ENCODE data around the gene HSPA2. TPM values are rescaled to one million over a fixed set of nuclear protein-coding genes. Genes with fewer than 3 reads are reported as not detected.

Gene HSPA2
- total and polyA plus RNA-seq, 2 experiments from 2014 or later, result 0.93 to 2.9 TPM

DNA sequence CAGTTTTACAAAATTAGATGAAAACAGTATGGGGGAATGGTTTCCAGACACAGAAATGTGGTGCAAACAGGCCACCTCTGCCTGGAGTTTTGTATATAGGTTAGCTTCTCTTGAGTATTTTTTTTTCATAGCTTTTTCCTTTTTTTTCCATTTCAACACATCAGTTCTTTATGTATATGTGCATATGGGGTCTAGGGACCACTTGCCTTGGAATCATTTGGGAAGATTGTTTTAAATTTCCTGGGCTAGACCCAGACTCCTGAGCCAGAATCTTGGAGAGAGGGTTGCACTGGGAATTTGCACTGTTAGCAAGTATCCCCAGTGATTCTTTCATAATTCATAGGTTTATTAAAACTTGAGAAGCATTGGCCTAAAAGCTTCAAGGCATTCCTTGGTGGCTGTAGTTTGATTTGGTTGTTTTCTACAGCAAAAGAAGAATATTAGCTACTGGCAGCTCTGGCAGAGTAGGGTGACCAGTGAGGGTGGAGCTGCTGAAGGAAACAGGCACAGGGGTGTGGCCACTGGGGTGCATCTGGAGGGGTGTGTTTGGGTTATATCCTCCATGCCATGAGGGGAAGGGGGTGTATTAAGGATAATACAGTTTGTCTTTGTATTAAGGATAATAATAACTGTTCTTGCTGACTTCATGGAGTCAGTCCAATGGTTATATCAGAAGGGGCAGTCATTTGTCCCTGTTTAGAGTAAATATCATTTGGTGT lies 32.0 kb downstream of the HSPA2 start:
- no peak overlapping the region for H3K4me2 ChIP-seq
- H3K27me3 ChIP-seq, result no peaks in the 10 kb centered on the region
- H3K9me2 ChIP-seq (replicated peaks; ENCODE audit: insufficient read depth), result no peaks in the 10 kb centered on the region
- H3K4me1 ChIP-seq (ENCODE audit: insufficient read depth), result peaks cover 14% of the 10 kb centered on the region
- no peak for TF ChIP-seq EZH2phosphoT487 (IDR thresholded peaks at IDR 0.05; ENCODE audit: low read depth, severe bottlenecking, unreplicated experiment)
- TF ChIP-seq, protein P1, sequence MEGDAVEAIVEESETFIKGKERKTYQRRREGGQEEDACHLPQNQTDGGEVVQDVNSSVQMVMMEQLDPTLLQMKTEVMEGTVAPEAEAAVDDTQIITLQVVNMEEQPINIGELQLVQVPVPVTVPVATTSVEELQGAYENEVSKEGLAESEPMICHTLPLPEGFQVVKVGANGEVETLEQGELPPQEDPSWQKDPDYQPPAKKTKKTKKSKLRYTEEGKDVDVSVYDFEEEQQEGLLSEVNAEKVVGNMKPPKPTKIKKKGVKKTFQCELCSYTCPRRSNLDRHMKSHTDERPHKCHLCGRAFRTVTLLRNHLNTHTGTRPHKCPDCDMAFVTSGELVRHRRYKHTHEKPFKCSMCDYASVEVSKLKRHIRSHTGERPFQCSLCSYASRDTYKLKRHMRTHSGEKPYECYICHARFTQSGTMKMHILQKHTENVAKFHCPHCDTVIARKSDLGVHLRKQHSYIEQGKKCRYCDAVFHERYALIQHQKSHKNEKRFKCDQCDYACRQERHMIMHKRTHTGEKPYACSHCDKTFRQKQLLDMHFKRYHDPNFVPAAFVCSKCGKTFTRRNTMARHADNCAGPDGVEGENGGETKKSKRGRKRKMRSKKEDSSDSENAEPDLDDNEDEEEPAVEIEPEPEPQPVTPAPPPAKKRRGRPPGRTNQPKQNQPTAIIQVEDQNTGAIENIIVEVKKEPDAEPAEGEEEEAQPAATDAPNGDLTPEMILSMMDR (IDR thresholded peaks at IDR 0.05; ENCODE audit: poor library complexity), result no peak
- TF ChIP-seq EZH2 (IDR thresholded peaks at IDR 0.05; ENCODE audit: borderline replicate concordance), result no peak
- no peak overlapping the region for H3K4me3 ChIP-seq
- no peaks in the 10 kb centered on the region for H3K36me3 ChIP-seq (replicated peaks; ENCODE audit: insufficient read depth, low read depth)
- no peak overlapping the region for H2AFZ ChIP-seq
- H3K27ac ChIP-seq, result no peak overlapping the region
- no peak for DNase-seq (ENCODE audit: low spot score)
- H3K9me3 ChIP-seq (ENCODE audit: low read depth), result no peaks in the 10 kb centered on the region
- no peaks in the 10 kb centered on the region for H3K79me2 ChIP-seq
- no peaks in the 10 kb centered on the region for H4K20me1 ChIP-seq (ENCODE audit: insufficient read depth, poor library complexity, severe bottlenecking)

DNA sequence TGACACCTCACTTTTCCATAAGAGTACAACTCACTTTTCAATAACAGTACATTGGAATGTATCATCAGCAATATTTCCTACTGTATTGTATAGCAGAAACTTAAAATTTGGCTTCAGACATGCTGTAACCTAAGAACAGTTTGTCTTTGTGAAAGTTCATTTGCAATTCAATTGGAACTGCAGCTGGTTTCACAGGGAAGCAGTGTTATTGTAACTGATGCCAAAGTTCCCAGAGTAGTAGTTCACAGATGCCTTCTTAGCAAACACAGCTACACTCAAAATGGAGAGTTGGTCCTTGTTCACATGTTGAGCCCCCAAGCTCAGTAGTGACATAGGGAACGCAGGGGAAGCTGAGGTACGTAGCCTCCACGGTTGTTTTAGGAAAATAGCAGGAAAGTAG lies 32.6 kb downstream of the HSPA2 start:
- no peaks in the 10 kb centered on the region for H3K9me3 ChIP-seq (ENCODE audit: low read depth)
- H2AFZ ChIP-seq, result no peak overlapping the region
- WGBS (ENCODE audit: low lambda C conversion rate, missing lambda C conversion rate), result 81% methylated on average over 3 of the region's 3 CpGs
- no peaks in the 10 kb centered on the region for H3K27me3 ChIP-seq
- H3K4me1 ChIP-seq (ENCODE audit: insufficient read depth), result peaks cover 14% of the 10 kb centered on the region
- H4K20me1 ChIP-seq (ENCODE audit: insufficient read depth, poor library complexity, severe bottlenecking), result no peaks in the 10 kb centered on the region
- H3K36me3 ChIP-seq (replicated peaks; ENCODE audit: insufficient read depth, low read depth), result no peaks in the 10 kb centered on the region
- TF ChIP-seq EZH2phosphoT487 (IDR thresholded peaks at IDR 0.05; ENCODE audit: low read depth, severe bottlenecking, unreplicated experiment) (no peak), EZH2 (IDR thresholded peaks at IDR 0.05; ENCODE audit: borderline replicate concordance) (no peak)
- TF ChIP-seq, protein P1 (IDR thresholded peaks at IDR 0.05; ENCODE audit: poor library complexity), result no peak
- no peaks in the 10 kb centered on the region for H3K79me2 ChIP-seq
- H3K9me2 ChIP-seq (replicated peaks; ENCODE audit: insufficient read depth), result no peaks in the 10 kb centered on the region
- H3K27ac ChIP-seq, result no peak overlapping the region
- no peak for DNase-seq (ENCODE audit: low spot score)
- H3K4me3 ChIP-seq, result no peak overlapping the region
- no peak overlapping the region for H3K4me2 ChIP-seq

DNA sequence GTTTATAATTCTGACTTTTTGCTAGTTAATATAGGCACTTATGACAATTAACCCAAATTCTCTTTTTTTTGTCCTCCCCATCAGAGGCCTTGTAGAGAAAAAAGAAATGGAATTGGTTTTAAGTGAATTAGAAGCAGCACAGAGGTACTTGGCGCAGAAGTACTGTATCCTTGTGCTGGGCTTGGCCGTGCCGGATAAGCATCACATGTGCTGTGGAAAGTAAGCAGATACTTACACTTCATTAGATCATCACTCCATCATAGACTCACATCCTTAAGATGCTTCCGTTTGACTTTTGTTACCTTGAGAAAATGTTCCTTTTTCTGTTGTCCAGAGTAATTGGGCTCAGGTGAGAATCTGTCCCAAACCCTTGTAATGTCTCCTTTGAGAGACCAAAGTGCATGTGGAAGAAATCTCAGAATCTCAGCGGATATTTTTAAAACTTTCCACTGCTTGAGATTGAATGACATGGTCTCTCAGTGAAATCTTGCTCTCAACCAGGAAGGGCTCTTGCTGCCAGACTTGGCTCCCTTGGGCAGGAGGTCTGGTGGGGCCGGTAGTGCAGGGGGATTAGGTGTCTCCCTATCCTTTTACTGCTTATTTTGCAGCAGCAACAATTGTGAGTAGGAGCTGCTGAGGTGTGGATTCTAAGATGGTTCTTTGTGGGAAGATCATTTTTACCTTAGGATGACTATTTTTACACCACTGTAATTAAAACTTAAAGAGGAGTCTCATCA lies 34.0 kb downstream of the HSPA2 start:
- H3K79me2 ChIP-seq, result no peaks in the 10 kb centered on the region
- H3K9me2 ChIP-seq (replicated peaks; ENCODE audit: insufficient read depth), result no peaks in the 10 kb centered on the region
- H2AFZ ChIP-seq, result no peak overlapping the region
- no peak overlapping the region for H3K4me2 ChIP-seq
- DNase-seq (ENCODE audit: low spot score), result no peak
- 88% methylated on average over 6 of the region's 6 CpGs for WGBS (ENCODE audit: low lambda C conversion rate, missing lambda C conversion rate)
- H3K27ac ChIP-seq, result peak overlapping the region; percentile 28
- no peaks in the 10 kb centered on the region for H3K36me3 ChIP-seq (replicated peaks; ENCODE audit: insufficient read depth, low read depth)
- H3K27me3 ChIP-seq, result no peaks in the 10 kb centered on the region
- H3K4me1 ChIP-seq (ENCODE audit: insufficient read depth), result peaks cover 4% of the 10 kb centered on the region
- TF ChIP-seq, protein P1 (IDR thresholded peaks at IDR 0.05; ENCODE audit: poor library complexity), result no peak
- TF ChIP-seq EZH2 (IDR thresholded peaks at IDR 0.05; ENCODE audit: borderline replicate concordance), result no peak
- no peak for TF ChIP-seq EZH2phosphoT487 (IDR thresholded peaks at IDR 0.05; ENCODE audit: low read depth, severe bottlenecking, unreplicated experiment)
- H3K9me3 ChIP-seq (ENCODE audit: low read depth), result no peaks in the 10 kb centered on the region
- H3K4me3 ChIP-seq, result no peak overlapping the region
- no peaks in the 10 kb centered on the region for H4K20me1 ChIP-seq (ENCODE audit: insufficient read depth, poor library complexity, severe bottlenecking)
